ENCODE data around the gene AMBRA1.

DNA sequence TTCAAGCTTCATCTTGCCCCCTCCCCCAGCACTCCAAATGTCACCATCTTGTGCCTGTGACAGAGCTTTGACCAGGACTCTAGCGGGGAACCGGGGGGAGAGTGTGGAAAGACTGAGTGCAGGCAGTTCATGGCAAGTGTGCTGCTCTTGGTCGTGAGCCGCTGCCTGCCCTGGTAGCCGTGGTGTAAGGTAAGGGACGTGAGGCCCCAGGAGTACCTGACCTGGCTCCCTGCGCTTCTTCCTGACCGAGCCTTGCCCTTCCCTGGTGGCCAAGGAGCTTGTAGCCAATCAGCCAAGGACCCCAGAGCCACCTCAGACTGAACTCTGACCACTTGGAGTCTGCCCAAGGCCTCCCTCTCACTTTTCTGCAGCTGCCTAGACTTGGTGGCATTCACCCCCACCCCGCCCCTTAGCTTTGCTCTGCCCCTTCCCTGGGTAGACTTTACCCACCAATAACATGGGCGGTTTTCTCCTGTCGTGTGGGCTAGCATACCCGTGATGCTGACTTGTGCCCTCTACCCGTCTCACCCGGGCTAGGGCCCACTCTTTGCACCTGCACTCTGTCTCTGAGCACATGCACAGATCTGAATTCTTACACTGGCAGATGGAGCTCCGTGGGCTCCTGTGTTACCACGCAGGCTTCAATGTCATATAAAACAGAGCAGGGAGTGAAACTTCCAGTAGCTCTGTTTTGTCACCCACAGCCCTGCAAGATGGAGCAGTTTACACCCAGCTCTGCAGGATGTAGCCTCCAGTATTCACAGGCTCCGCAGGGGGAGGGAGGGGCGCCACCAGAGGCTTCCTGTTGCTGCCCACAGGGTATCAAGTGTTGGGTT lies 245.0 kb downstream of the AMBRA1 start:
- TF ChIP-seq POLR2A (IDR thresholded peaks at IDR 0.05) = no peak
- TF ChIP-seq, protein P1, sequence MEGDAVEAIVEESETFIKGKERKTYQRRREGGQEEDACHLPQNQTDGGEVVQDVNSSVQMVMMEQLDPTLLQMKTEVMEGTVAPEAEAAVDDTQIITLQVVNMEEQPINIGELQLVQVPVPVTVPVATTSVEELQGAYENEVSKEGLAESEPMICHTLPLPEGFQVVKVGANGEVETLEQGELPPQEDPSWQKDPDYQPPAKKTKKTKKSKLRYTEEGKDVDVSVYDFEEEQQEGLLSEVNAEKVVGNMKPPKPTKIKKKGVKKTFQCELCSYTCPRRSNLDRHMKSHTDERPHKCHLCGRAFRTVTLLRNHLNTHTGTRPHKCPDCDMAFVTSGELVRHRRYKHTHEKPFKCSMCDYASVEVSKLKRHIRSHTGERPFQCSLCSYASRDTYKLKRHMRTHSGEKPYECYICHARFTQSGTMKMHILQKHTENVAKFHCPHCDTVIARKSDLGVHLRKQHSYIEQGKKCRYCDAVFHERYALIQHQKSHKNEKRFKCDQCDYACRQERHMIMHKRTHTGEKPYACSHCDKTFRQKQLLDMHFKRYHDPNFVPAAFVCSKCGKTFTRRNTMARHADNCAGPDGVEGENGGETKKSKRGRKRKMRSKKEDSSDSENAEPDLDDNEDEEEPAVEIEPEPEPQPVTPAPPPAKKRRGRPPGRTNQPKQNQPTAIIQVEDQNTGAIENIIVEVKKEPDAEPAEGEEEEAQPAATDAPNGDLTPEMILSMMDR (IDR thresholded peaks at IDR 0.05) = no peak

Measured in breast epithelium (tissue), 3 donors.